WTC11 (cell line): ENCODE data around the gene FNDC3B. TPM values are rescaled to one million over a fixed set of nuclear protein-coding genes. Genes with fewer than 3 reads are reported as not detected.
A peak's percentile ranks its signal among the peaks of the same experiment; 100 is the strongest.

Source experiments
- ATAC-seq: fragments of 200-7000 bp; cut with Tn5 transposase; 2 replicates; pipeline ENCODE4 v1.10.0; 2021; ENCODE audit warnings: mild to moderate bottlenecking, moderate library complexity
- CTCF ChIA-PET: fragments of 300-600 bp; sonication (Branson Sonifier 250); formaldehyde crosslinking; loops from one replicate; lab custom pipeline; 2021; ENCODE audit warnings: antibody characterized with exemption; lab: Charles Lee
- POLR2A ChIA-PET: fragments of 350-600 bp; sonication (Branson Sonifier 250); formaldehyde crosslinking; loops from one replicate; lab custom pipeline; 2021; ENCODE audit warnings: antibody characterized with exemption; lab: Charles Lee
- DNase-seq: peaks from one replicate; pipeline ENCODE4 v3.0.0; 2021; ENCODE audit warnings: low spot score
- H3K27ac Mint-ChIP-seq: 2 replicates; pipeline ENCODE4 v1.8.0; 2021; ENCODE audit warnings: mixed read lengths
- H3K27me3 Mint-ChIP-seq: 2 replicates; pipeline ENCODE4 v1.8.0; 2021; ENCODE audit warnings: low read depth, mild to moderate bottlenecking, moderate library complexity, mixed read lengths
- H3K36me3 Mint-ChIP-seq: 2 replicates; pipeline ENCODE4 v1.8.0; 2021; ENCODE audit warnings: mixed read lengths
- H3K4me1 Mint-ChIP-seq: 2 replicates; pipeline ENCODE4 v1.8.0; 2022; ENCODE audit warnings: mixed read lengths
- H3K4me3 Mint-ChIP-seq: 2 replicates; pipeline ENCODE4 v1.8.0; 2021; ENCODE audit warnings: mild to moderate bottlenecking, moderate library complexity, mixed read lengths
- H3K9me3 Mint-ChIP-seq: 2 replicates; pipeline ENCODE4 v1.8.0; 2021; ENCODE audit warnings: mixed read lengths
- CREM ChIP-seq: sonication (generic); formaldehyde crosslinking; IDR thresholded peaks from 2 replicates; pipeline ENCODE4 v1.8.1; 2022; ENCODE audit warnings: mild to moderate bottlenecking, missing genetic modification reagents, moderate library complexity
- ESRRA ChIP-seq: sonication (generic); formaldehyde crosslinking; IDR thresholded peaks from 2 replicates; pipeline ENCODE4 v1.8.1; 2022; ENCODE audit warnings: mild to moderate bottlenecking, missing genetic modification reagents, borderline replicate concordance
- ETV6 ChIP-seq: sonication (generic); formaldehyde crosslinking; IDR thresholded peaks from 2 replicates; pipeline ENCODE4 v1.8.1; 2022; ENCODE audit warnings: mild to moderate bottlenecking, missing genetic modification reagents
- IRF2 ChIP-seq: sonication (generic); formaldehyde crosslinking; IDR thresholded peaks from 2 replicates; pipeline ENCODE4 v1.8.0; 2022; ENCODE audit warnings: low read depth, missing genetic modification reagents, borderline replicate concordance
- JUN ChIP-seq: sonication (generic); formaldehyde crosslinking; IDR thresholded peaks from 2 replicates; pipeline ENCODE4 v1.8.0; 2023; ENCODE audit warnings: mild to moderate bottlenecking, missing genetic modification reagents
- MYBL2 ChIP-seq: sonication (generic); formaldehyde crosslinking; IDR thresholded peaks from 2 replicates; pipeline ENCODE4 v1.8.1; 2023; ENCODE audit warnings: mild to moderate bottlenecking, moderate library complexity, missing genetic modification reagents
- NR1H2 ChIP-seq: sonication (generic); formaldehyde crosslinking; IDR thresholded peaks from 2 replicates; pipeline ENCODE4 v1.9.0; 2021; ENCODE audit warnings: mild to moderate bottlenecking, moderate library complexity, missing genetic modification reagents
- NR2C2 ChIP-seq: sonication (generic); formaldehyde crosslinking; IDR thresholded peaks from 2 replicates; pipeline ENCODE4 v1.8.0; 2022; ENCODE audit warnings: mild to moderate bottlenecking, missing genetic modification reagents
- NR3C1 ChIP-seq: sonication (generic); formaldehyde crosslinking; conservative IDR thresholded peaks from 2 replicates; pipeline ENCODE4 v1.8.1; 2023; ENCODE audit warnings: low read depth, mild to moderate bottlenecking, missing genetic modification reagents
- RELA ChIP-seq: sonication (generic); formaldehyde crosslinking; IDR thresholded peaks from 2 replicates; pipeline ENCODE4 v1.8.1; 2022; ENCODE audit warnings: missing genetic modification reagents, mild to moderate bottlenecking, borderline replicate concordance
- RORB ChIP-seq: fragments of 250-450 bp; sonication (Bioruptor Pico); IDR thresholded peaks from 2 replicates; pipeline ENCODE4 v1.9.0; 2021; ENCODE audit warnings: mild to moderate bottlenecking
- SOX15 ChIP-seq: fragments of 250-450 bp; sonication (Bioruptor Pico); IDR thresholded peaks from 2 replicates; pipeline ENCODE4 v1.9.0; 2021; ENCODE audit warnings: mild to moderate bottlenecking
- SP1 ChIP-seq: sonication (generic); formaldehyde crosslinking; conservative IDR thresholded peaks from 2 replicates; pipeline ENCODE4 v1.8.1; 2022; ENCODE audit warnings: missing genetic modification reagents
- ZNF138 ChIP-seq: sonication (generic); formaldehyde crosslinking; conservative IDR thresholded peaks from 2 replicates; pipeline ENCODE4 v1.8.1; 2022; ENCODE audit warnings: mild to moderate bottlenecking, moderate library complexity, missing genetic modification reagents
- ZNF232 ChIP-seq: sonication (generic); formaldehyde crosslinking; IDR thresholded peaks from 2 replicates; pipeline ENCODE4 v1.8.0; 2022; ENCODE audit warnings: mild to moderate bottlenecking, missing genetic modification reagents
- ZNF317 ChIP-seq: sonication (generic); formaldehyde crosslinking; IDR thresholded peaks from 2 replicates; pipeline ENCODE4 v1.8.1; 2023; ENCODE audit warnings: low read depth, mild to moderate bottlenecking, moderate library complexity, missing genetic modification reagents, borderline replicate concordance
- ZNF416 ChIP-seq: fragments of 250-450 bp; sonication (Bioruptor Pico); IDR thresholded peaks from 2 replicates; pipeline ENCODE4 v1.9.0; 2021; ENCODE audit warnings: mild to moderate bottlenecking, inconsistent platforms
- ZNF671 ChIP-seq: fragments of 250-450 bp; sonication (Bioruptor Pico); IDR thresholded peaks from 2 replicates; pipeline ENCODE4 v1.8.0; 2021; ENCODE audit warnings: mild to moderate bottlenecking
- total RNA-seq: library from RNA; stranded (reverse); gene quantifications from 3 replicates; pipeline ENCODE4 v1.2.3, GENCODE V29; 2021
- TF ChIP-seq, protein P1 (sequence below): sonication (generic); formaldehyde crosslinking; IDR thresholded peaks from 2 replicates; pipeline ENCODE4 v1.8.1; 2023; ENCODE audit warnings: mild to moderate bottlenecking, missing genetic modification reagents
- TF ChIP-seq, protein P2 (sequence below): fragments of 200-600 bp; IDR thresholded peaks from 2 replicates; pipeline ENCODE4 v1.8.0; 2022; ENCODE audit warnings: antibody characterized with exemption
- TF ChIP-seq, protein P3 (sequence below): sonication (generic); formaldehyde crosslinking; IDR thresholded peaks from 2 replicates; pipeline ENCODE4 v1.8.1; 2023; ENCODE audit warnings: mild to moderate bottlenecking, missing genetic modification reagents, moderate library complexity
- TF ChIP-seq, protein P4 (sequence below): sonication (generic); formaldehyde crosslinking; IDR thresholded peaks from 2 replicates; pipeline ENCODE4 v1.8.1; 2022; ENCODE audit warnings: missing genetic modification reagents, borderline replicate concordance
- TF ChIP-seq, protein P5 (sequence below): sonication (generic); formaldehyde crosslinking; IDR thresholded peaks from 2 replicates; pipeline ENCODE4 v1.8.1; 2023; ENCODE audit warnings: mild to moderate bottlenecking, moderate library complexity, missing genetic modification reagents
- TF ChIP-seq, protein P6 (sequence below): fragments of 250-450 bp; sonication (Bioruptor Pico); IDR thresholded peaks from 2 replicates; pipeline ENCODE4 v1.8.0; 2021; ENCODE audit warnings: mild to moderate bottlenecking

Gene FNDC3B
- total RNA-seq, 1 experiment from 2014 or later: 42.8 TPM

DNA sequence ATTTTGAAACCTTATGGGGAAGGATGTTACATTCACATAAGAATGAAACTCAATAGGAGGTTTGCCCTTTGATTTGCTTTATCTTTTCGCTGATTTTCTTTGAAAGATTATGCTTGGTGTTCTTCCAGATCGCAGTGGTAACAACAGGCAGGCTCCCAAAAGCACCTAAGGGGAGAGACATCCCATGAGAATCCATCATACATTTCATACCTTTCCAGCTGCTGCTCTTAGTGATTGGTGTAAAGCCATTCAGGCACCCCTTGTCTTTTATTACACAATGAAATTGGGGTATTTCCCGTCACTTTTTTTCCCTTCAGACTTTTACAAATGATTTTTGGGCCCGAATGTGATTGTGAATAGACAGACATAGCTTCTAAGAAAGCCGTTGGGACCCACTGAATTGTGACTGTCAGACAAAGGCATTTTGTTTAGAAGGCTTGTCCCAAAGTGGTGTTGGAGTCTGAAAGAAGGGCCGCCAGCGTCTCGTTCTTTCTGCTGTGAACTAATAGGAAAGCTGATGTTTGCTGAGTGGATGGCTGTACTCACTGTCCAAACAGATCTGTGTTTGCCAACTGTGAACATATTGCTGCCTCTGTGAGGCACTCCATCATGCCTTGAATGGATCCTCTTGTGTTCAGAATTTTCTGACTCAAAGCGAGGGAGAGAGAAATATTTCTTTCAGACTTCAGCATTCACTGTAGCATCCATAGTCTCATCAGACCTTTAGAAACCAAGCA, 164.3 kb downstream of the FNDC3B start (continued):
- TF ChIP-seq, protein P1, sequence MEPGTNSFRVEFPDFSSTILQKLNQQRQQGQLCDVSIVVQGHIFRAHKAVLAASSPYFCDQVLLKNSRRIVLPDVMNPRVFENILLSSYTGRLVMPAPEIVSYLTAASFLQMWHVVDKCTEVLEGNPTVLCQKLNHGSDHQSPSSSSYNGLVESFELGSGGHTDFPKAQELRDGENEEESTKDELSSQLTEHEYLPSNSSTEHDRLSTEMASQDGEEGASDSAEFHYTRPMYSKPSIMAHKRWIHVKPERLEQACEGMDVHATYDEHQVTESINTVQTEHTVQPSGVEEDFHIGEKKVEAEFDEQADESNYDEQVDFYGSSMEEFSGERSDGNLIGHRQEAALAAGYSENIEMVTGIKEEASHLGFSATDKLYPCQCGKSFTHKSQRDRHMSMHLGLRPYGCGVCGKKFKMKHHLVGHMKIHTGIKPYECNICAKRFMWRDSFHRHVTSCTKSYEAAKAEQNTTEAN: no peak
- TF ChIP-seq ZNF232: no peak
- TF ChIP-seq JUN (CRISPR knock-in tag): no peak
- TF ChIP-seq NR1H2 (CRISPR knock-in tag): no peak
- no peak for TF ChIP-seq IRF2 (CRISPR knock-in tag)

DNA sequence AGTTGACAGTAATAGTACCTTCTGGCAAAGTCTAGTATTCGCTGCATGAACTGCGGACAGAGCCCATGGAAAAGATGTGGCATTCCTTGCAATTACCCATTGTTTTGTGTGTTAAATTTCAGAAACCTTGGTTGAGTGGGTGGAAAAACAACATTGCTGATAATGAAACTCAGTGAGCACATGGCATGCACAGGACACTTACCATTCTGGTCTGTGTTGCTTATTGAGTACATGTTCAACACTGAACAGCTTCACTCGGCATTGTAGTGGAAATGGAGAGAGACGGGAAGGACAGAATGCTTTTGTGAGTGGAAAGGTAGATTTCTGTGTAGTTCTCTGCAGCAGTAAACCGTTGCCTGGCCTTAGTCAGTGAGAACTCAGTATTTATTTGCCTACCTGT, 165.3 kb downstream of the FNDC3B start:
- ChIA-PET POLR2A (no interaction called here), CTCF (no interaction called here)
- Mint-ChIP-seq H3K9me3 (peaks cover 22% of the 10 kb centered on the region), H3K27ac (peak overlapping the region; percentile 84; the same call in 1 of the 2 replicates), H3K27me3 (no peaks in the 10 kb centered on the region), H3K36me3 (peaks cover 30% of the 10 kb centered on the region), H3K4me3 (no peak overlapping the region), H3K4me1 (peaks cover 52% of the 10 kb centered on the region)
- ATAC-seq: no peak
- no peak for DNase-seq
- no peak for TF ChIP-seq ETV6 (CRISPR knock-in tag)
- no peak for TF ChIP-seq ZNF232
- TF ChIP-seq, protein P2, sequence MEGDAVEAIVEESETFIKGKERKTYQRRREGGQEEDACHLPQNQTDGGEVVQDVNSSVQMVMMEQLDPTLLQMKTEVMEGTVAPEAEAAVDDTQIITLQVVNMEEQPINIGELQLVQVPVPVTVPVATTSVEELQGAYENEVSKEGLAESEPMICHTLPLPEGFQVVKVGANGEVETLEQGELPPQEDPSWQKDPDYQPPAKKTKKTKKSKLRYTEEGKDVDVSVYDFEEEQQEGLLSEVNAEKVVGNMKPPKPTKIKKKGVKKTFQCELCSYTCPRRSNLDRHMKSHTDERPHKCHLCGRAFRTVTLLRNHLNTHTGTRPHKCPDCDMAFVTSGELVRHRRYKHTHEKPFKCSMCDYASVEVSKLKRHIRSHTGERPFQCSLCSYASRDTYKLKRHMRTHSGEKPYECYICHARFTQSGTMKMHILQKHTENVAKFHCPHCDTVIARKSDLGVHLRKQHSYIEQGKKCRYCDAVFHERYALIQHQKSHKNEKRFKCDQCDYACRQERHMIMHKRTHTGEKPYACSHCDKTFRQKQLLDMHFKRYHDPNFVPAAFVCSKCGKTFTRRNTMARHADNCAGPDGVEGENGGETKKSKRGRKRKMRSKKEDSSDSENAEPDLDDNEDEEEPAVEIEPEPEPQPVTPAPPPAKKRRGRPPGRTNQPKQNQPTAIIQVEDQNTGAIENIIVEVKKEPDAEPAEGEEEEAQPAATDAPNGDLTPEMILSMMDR: no peak
- TF ChIP-seq NR2C2: no peak
- TF ChIP-seq ZNF416 (CRISPR knock-in tag): no peak
- no peak for TF ChIP-seq ZNF138 (CRISPR knock-in tag)
- no peak for TF ChIP-seq NR3C1 (CRISPR knock-in tag)
- TF ChIP-seq, protein P3, sequence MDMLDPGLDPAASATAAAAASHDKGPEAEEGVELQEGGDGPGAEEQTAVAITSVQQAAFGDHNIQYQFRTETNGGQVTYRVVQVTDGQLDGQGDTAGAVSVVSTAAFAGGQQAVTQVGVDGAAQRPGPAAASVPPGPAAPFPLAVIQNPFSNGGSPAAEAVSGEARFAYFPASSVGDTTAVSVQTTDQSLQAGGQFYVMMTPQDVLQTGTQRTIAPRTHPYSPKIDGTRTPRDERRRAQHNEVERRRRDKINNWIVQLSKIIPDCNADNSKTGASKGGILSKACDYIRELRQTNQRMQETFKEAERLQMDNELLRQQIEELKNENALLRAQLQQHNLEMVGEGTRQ (CRISPR knock-in tag): no peak
- no peak for TF ChIP-seq RORB
- no peak for TF ChIP-seq MYBL2 (CRISPR knock-in tag)
- TF ChIP-seq ZNF317 (CRISPR knock-in tag): no peak
- TF ChIP-seq CREM (CRISPR knock-in tag): no peak

DNA sequence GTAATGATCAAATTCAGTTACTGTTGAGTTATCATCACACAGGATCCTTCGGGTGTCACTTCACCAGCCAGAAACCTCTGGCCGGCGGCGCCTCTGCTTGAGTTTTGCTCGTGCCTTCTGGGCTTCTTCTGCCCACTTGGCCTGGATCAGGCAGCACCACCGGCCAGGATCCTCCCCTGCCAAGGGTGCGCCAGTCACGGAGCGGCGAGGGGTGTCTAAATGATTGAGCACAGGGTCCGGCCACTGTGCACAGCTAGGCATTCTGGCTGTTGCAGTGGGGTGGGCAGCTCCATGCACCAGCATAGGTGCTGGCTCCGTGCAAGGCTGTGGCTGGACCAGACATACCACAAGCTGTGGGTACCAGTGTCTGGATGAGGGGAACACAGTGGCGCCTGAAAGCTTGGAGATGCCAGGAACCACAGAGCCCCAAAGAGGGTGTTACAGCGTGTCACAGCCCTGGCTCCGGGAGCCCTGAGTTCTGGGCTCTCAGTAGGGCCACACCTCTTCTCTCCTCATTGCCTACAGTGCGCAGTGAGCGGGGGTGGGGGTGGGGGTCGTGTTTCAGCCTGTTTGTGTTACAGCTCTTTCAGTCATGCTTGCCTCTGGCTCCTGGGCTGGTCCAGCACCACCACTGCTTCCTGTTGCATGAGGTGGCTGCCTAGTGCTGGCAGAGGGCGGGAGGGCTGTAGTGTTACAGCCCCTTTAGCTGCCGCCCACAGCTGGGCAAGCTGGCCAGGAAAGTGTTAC, 169.4 kb downstream of the FNDC3B start:
- H3K36me3 Mint-ChIP-seq: peaks cover 30% of the 10 kb centered on the region
- no peak for TF ChIP-seq JUN (CRISPR knock-in tag)
- TF ChIP-seq ZNF232: no peak
- no peak for TF ChIP-seq SP1 (CRISPR knock-in tag)
- TF ChIP-seq, protein P4, sequence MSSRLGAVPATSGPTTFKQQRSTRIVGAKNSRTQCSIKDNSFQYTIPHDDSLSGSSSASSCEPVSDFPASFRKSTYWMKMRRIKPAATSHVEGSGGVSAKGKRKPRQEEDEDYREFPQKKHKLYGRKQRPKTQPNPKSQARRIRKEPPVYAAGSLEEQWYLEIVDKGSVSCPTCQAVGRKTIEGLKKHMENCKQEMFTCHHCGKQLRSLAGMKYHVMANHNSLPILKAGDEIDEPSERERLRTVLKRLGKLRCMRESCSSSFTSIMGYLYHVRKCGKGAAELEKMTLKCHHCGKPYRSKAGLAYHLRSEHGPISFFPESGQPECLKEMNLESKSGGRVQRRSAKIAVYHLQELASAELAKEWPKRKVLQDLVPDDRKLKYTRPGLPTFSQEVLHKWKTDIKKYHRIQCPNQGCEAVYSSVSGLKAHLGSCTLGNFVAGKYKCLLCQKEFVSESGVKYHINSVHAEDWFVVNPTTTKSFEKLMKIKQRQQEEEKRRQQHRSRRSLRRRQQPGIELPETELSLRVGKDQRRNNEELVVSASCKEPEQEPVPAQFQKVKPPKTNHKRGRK (CRISPR knock-in tag): no peak
- TF ChIP-seq RELA (CRISPR knock-in tag): no peak
- no peak for TF ChIP-seq ESRRA (CRISPR knock-in tag)
- TF ChIP-seq ZNF671 (CRISPR knock-in tag): no peak
- TF ChIP-seq, protein P5, sequence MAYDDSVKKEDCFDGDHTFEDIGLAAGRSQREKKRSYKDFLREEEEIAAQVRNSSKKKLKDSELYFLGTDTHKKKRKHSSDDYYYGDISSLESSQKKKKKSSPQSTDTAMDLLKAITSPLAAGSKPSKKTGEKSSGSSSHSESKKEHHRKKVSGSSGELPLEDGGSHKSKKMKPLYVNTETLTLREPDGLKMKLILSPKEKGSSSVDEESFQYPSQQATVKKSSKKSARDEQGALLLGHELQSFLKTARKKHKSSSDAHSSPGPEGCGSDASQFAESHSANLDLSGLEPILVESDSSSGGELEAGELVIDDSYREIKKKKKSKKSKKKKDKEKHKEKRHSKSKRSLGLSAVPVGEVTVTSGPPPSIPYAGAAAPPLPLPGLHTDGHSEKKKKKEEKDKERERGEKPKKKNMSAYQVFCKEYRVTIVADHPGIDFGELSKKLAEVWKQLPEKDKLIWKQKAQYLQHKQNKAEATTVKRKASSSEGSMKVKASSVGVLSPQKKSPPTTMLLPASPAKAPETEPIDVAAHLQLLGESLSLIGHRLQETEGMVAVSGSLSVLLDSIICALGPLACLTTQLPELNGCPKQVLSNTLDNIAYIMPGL (CRISPR knock-in tag): no peak
- TF ChIP-seq ZNF138 (CRISPR knock-in tag): no peak
- no peak for TF ChIP-seq SOX15
- TF ChIP-seq, protein P6, sequence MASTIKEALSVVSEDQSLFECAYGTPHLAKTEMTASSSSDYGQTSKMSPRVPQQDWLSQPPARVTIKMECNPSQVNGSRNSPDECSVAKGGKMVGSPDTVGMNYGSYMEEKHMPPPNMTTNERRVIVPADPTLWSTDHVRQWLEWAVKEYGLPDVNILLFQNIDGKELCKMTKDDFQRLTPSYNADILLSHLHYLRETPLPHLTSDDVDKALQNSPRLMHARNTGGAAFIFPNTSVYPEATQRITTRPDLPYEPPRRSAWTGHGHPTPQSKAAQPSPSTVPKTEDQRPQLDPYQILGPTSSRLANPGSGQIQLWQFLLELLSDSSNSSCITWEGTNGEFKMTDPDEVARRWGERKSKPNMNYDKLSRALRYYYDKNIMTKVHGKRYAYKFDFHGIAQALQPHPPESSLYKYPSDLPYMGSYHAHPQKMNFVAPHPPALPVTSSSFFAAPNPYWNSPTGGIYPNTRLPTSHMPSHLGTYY (CRISPR knock-in tag): no peak

More for the DNA sequence above, 169.4 kb downstream of the FNDC3B start:
- H3K27ac Mint-ChIP-seq: peak overlapping the region; percentile 83
- peak; percentile 88 for ATAC-seq
- H3K9me3 Mint-ChIP-seq: peaks cover 22% of the 10 kb centered on the region
- peak; percentile 43 for DNase-seq
- H3K4me3 Mint-ChIP-seq: no peak overlapping the region
- peaks cover 42% of the 10 kb centered on the region for H3K4me1 Mint-ChIP-seq
- CTCF ChIA-PET: interaction anchor here (0.7 to 0.8 kb wide), 2 partner anchors 58 to 123 kb away, joined by 3 read pairs; no protein-coding TSS in a partner anchor
- H3K27me3 Mint-ChIP-seq: no peaks in the 10 kb centered on the region
- POLR2A ChIA-PET: no interaction called here
